Epithelial cell of esophagus (primary cell): ENCODE measurements around the gene RPL31.
A peak's percentile ranks its signal among the peaks of the same experiment; 100 is the strongest.

Experiments
- DNase-seq: peaks from one replicate; pipeline ENCODE4 v3.0.0; 2010; ENCODE audit warnings: low read depth
- H3K4me3 ChIP-seq: 2 replicates; pipeline ENCODE4 v1.5.1; 2011; ENCODE audit warnings: mild to moderate bottlenecking, low read length, control low read depth
- TF ChIP-seq, protein P1 (sequence below): IDR thresholded peaks from 2 replicates; pipeline ENCODE4 v1.5.1; 2011; ENCODE audit warnings: low read depth, mild to moderate bottlenecking, low read length, control low read depth, inconsistent platforms; ENCODE audit not compliant: insufficient read depth; ENCODE audit errors: missing control alignments

The RPL31 gene

GRCh38 chr2:101001691-101002561, at the start of gene RPL31:
Gene RPL31 (plus strand): TSS chr2:101002289. CDS start chr2:101002702, 413 bp downstream.
- DNase-seq, result peak; percentile 97
- H3K4me3 ChIP-seq, result peak within 1 kb of the TSS; percentile 68
- TF ChIP-seq, protein P1, sequence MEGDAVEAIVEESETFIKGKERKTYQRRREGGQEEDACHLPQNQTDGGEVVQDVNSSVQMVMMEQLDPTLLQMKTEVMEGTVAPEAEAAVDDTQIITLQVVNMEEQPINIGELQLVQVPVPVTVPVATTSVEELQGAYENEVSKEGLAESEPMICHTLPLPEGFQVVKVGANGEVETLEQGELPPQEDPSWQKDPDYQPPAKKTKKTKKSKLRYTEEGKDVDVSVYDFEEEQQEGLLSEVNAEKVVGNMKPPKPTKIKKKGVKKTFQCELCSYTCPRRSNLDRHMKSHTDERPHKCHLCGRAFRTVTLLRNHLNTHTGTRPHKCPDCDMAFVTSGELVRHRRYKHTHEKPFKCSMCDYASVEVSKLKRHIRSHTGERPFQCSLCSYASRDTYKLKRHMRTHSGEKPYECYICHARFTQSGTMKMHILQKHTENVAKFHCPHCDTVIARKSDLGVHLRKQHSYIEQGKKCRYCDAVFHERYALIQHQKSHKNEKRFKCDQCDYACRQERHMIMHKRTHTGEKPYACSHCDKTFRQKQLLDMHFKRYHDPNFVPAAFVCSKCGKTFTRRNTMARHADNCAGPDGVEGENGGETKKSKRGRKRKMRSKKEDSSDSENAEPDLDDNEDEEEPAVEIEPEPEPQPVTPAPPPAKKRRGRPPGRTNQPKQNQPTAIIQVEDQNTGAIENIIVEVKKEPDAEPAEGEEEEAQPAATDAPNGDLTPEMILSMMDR, result no peak

DNA sequence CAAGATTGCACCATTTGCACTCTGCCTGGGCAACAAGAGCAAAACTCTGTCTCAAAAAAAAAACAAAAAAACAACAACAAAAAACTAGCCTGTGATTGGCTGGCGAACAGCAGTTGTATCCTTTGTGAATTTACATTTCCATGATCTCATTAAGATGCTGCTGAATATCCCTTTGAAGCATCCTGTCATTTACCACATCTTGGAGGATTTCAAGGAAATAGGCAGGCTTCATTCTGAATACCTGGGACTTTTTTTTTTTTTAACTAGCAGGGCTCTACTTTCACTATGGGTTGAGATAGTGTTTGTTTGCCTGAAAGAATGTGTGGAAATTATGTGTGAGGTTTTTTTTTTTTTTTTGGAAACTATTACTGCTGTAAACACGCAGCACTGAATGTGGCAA, 49.6 kb upstream of the RPL31 start:
- no peak overlapping the region for H3K4me3 ChIP-seq
- TF ChIP-seq, protein P1, result no peak
- DNase-seq, result no peak

- TF ChIP-seq, protein P1, result no peak
- DNase-seq, result no peak
- H3K4me3 ChIP-seq, result no peak overlapping the region
Measured at GRCh38 chr2:100953406-100954043, 48.6 kb upstream of the RPL31 start.

DNA sequence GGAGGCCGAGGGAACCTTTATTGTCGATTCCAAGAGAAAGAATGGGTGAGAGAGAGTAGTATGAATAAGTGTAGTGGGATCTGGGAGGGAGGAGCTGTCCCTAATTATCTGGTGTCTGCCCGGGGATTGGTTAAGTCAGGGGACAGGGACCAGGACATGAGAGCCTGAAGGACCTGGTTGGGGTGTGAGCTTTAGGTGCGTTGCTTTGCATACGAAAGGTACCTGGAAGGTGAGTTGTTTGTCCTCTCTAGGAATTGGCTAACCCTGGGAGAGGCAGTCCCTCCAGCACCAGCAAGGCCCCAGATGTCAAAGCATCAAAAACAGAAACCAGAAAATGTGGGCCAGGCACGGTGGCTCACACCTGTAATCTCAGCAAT, 48.1 kb upstream of the RPL31 start:
- H3K4me3 ChIP-seq, result no peak overlapping the region
- no peak for DNase-seq
- TF ChIP-seq, protein P1, result no peak

GRCh38 chr2:100955226-100955625, 46.9 kb upstream of the RPL31 start:
- TF ChIP-seq, protein P1, result no peak
- no peak for DNase-seq

GRCh38 chr2:100956081-100956480, 46.0 kb upstream of the RPL31 start:
- no peak overlapping the region for H3K4me3 ChIP-seq
- no peak for DNase-seq
- TF ChIP-seq, protein P1, result no peak

More at GRCh38 chr2:100955226-100955625, 46.9 kb upstream of the RPL31 start:
- H3K4me3 ChIP-seq, result no peak overlapping the region
